Fibroblast of lung (primary cell): Measurements from ENCODE around the gene MAPK9. TPM values are rescaled to one million over a fixed set of nuclear protein-coding genes. Genes with fewer than 3 reads are reported as not detected.

Source experiments
- DNase-seq, 2 donors: peaks; one replicate each; pipeline versions ENCODE4 v3.0.0 to v3.0.0-alpha.2; 2010; ENCODE audit warnings: low read depth in 2 of 2
- H2AFZ ChIP-seq: 2 replicates; pipeline ENCODE4 v1.5.1; 2012; ENCODE audit warnings: low read length, control low read depth, inconsistent platforms
- H3K27ac ChIP-seq: 2 replicates; pipeline ENCODE4 v1.5.1; 2011; ENCODE audit warnings: low read length, control low read depth; ENCODE audit not compliant: insufficient read depth
- H3K27me3 ChIP-seq: 2 replicates; pipeline ENCODE4 v1.5.1; 2011; ENCODE audit warnings: mild to moderate bottlenecking, low read length; ENCODE audit not compliant: control insufficient read depth, insufficient read depth
- H3K36me3 ChIP-seq: 2 replicates; pipeline ENCODE4 v1.5.1; 2011; ENCODE audit warnings: low read length; ENCODE audit not compliant: control insufficient read depth, insufficient read depth
- H3K4me1 ChIP-seq: 2 replicates; pipeline ENCODE4 v1.5.1; 2011; ENCODE audit warnings: low read length; ENCODE audit not compliant: control insufficient read depth, insufficient read depth; ENCODE audit errors: extremely low read depth
- H3K4me2 ChIP-seq: 2 replicates; pipeline ENCODE4 v1.5.1; 2011; ENCODE audit warnings: low read length, control low read depth; ENCODE audit not compliant: insufficient read depth; ENCODE audit errors: extremely low read depth
- H3K4me3 ChIP-seq, 4 experiments: fragments of 200-600 bp in 1 of 4; sonication (generic) in 1 of 4; replicated peaks in 1 of 4; 2 replicates each; pipeline ENCODE4 v1.5.1; 2011 to 2016; ENCODE audit warnings: low read length in 4 of 4, low read depth in 3 of 4, mild to moderate bottlenecking in 3 of 4, control low read depth in 2 of 4, inconsistent platforms in 1 of 4, mixed read lengths in 1 of 4; ENCODE audit not compliant: insufficient read depth in 1 of 4; ENCODE audit errors: control extremely low read depth in 1 of 4
- H3K79me2 ChIP-seq: 2 replicates; pipeline ENCODE4 v1.5.1; 2012; ENCODE audit warnings: mild to moderate bottlenecking, low read length, inconsistent platforms; ENCODE audit not compliant: control insufficient read depth, insufficient read depth
- H3K9ac ChIP-seq: 2 replicates; pipeline ENCODE4 v1.5.1; 2011; ENCODE audit warnings: mild to moderate bottlenecking, low read length, control low read depth; ENCODE audit not compliant: insufficient read depth
- H3K9me3 ChIP-seq: 2 replicates; pipeline ENCODE4 v1.5.1; 2012; ENCODE audit warnings: low read depth, low read length; ENCODE audit not compliant: control insufficient read depth, insufficient read depth
- H4K20me1 ChIP-seq: 2 replicates; pipeline ENCODE4 v1.5.1; 2011; ENCODE audit warnings: low read length; ENCODE audit not compliant: control insufficient read depth, insufficient read depth; ENCODE audit errors: extremely low read depth
- EZH2 ChIP-seq: IDR thresholded peaks from 2 replicates; pipeline ENCODE4 v1.5.1; 2012; ENCODE audit warnings: low read length, control low read depth, mild to moderate bottlenecking; ENCODE audit errors: missing control alignments
- polyA plus RNA-seq, 2 donors: library from polyadenylated mRNA; depleted of rRNA in 1 of 2; stranded (reverse) in 1 of 2; unstranded in 1 of 2; fragments of >200 nt; gene quantifications; 2 replicates each; pipeline ENCODE4 v1.2.1, GENCODE V29; 2011 to 2012; ENCODE audit warnings: missing spikeins in 1 of 2
- total RNA-seq: library from RNA; depleted of rRNA; stranded (reverse); fragments of >200 nt; gene quantifications from 2 replicates; pipeline ENCODE4 v1.2.1, GENCODE V29; 2014
- TF ChIP-seq, protein P1 (sequence below), 2 donors: IDR thresholded peaks in 1 of 2; conservative IDR thresholded peaks in 1 of 2; 1 replicate in 1 of 2; 2 replicates in 1 of 2; pipeline ENCODE4 v1.5.1; 2011 to 2012; ENCODE audit warnings: low read length in 2 of 2, control low read depth in 1 of 2, inconsistent platforms in 1 of 2, low read depth in 1 of 2, mild to moderate bottlenecking in 1 of 2

MAPK9 gene
- total and polyA plus RNA-seq, 2 donors (not counting 1 experiment from before 2014, with no cell fraction given), result 27.6 to 36.8 TPM

DNA sequence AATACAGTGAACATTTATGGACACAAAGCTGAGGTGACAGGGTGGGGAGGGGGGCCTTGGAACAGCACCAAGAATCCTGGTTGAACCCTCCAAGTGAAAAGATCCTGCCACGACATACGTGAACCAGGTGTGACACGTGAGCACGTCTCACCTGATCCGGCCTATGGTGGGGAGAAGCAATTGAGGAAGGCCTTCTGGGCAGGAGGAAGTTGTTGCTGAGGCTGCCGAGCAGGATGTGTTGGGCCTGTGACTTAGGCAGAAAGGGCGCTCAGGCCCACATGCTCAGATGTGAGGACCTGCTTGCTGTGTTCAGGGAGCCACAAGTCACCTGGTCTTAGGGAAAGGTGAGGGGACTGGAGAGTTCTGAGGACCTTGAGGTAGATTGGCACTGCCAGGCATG, 2.5 kb upstream of the MAPK9 start:
- peaks cover 11% of the 10 kb centered on the region for H3K79me2 ChIP-seq
- DNase-seq, result no peak
- no peak overlapping the region for H3K4me3 ChIP-seq
- H3K9me3 ChIP-seq, result no peaks in the 10 kb centered on the region
- no peak overlapping the region for H3K27ac ChIP-seq
- TF ChIP-seq, protein P1, sequence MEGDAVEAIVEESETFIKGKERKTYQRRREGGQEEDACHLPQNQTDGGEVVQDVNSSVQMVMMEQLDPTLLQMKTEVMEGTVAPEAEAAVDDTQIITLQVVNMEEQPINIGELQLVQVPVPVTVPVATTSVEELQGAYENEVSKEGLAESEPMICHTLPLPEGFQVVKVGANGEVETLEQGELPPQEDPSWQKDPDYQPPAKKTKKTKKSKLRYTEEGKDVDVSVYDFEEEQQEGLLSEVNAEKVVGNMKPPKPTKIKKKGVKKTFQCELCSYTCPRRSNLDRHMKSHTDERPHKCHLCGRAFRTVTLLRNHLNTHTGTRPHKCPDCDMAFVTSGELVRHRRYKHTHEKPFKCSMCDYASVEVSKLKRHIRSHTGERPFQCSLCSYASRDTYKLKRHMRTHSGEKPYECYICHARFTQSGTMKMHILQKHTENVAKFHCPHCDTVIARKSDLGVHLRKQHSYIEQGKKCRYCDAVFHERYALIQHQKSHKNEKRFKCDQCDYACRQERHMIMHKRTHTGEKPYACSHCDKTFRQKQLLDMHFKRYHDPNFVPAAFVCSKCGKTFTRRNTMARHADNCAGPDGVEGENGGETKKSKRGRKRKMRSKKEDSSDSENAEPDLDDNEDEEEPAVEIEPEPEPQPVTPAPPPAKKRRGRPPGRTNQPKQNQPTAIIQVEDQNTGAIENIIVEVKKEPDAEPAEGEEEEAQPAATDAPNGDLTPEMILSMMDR (conservative IDR thresholded peaks at IDR 0.05 in 1 of 2, IDR thresholded peaks at IDR 0.05 in 1 of 2; ENCODE audit: low read depth in 1 of 2, low read length in 2 of 2), result no peak
- no peak for TF ChIP-seq EZH2
- no peaks in the 10 kb centered on the region for H3K27me3 ChIP-seq
- H4K20me1 ChIP-seq, result no peaks in the 10 kb centered on the region
- H3K36me3 ChIP-seq, result no peaks in the 10 kb centered on the region
- peaks cover 4% of the 10 kb centered on the region for H3K4me1 ChIP-seq
- no peak overlapping the region for H2AFZ ChIP-seq
- H3K9ac ChIP-seq, result no peak overlapping the region
- no peak overlapping the region for H3K4me2 ChIP-seq

DNA sequence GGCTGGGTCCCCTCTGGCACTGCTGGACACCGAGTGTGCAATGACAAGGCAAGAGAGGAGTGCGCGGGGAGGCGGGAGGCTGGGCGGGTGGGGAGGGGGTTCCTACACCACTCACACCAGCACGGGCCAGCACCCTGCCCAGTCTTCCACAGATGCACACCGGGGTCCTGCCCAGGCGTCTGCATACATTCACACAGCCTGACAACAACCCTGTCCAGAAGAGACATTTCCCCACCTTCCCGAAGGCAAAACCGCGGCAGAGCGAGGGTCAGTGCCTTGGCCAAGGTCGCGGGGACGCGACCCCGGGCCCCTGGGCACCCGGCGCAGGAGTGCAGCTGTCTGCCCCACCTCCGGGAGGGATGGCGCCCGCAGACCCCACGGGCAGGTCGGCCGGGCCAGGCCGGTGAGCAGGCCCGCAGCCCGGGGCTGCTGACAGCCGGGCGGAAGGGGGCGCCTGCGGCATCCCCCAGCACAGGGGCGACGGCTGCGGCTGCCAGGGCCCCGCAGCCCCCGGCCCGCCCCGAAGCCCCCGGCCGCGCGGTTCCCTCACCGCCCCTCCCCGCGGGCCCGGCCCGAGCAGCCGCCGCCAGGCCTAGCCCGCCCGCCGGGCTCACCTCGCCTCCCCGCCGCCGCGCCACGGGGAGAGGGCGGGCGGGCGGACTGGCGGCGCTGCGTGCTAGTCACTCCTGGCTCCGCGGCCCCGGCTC, 496 bp downstream of the MAPK9 start:
- H3K27me3 ChIP-seq, result no peaks in the 10 kb centered on the region
- TF ChIP-seq, protein P1 (conservative IDR thresholded peaks at IDR 0.05 in 1 of 2, IDR thresholded peaks at IDR 0.05 in 1 of 2; ENCODE audit: low read depth in 1 of 2, low read length in 2 of 2), result peak; percentile 14 to 17
- TF ChIP-seq EZH2, result no peak
- no peaks in the 10 kb centered on the region for H4K20me1 ChIP-seq
- H3K9me3 ChIP-seq, result no peaks in the 10 kb centered on the region
- peaks cover 12% of the 10 kb centered on the region for H3K79me2 ChIP-seq
- H3K36me3 ChIP-seq, result no peaks in the 10 kb centered on the region
- peak overlapping the region; percentile 63 for H2AFZ ChIP-seq
- H3K4me2 ChIP-seq, result peak overlapping the region; percentile 82
- peak overlapping the region; percentile 61 to 81 (median 74) for H3K4me3 ChIP-seq
- peak overlapping the region; percentile 16 for H3K27ac ChIP-seq
- H3K4me1 ChIP-seq, result peaks cover 4% of the 10 kb centered on the region
- DNase-seq, result no peak
- peak overlapping the region; percentile 69 for H3K9ac ChIP-seq

DNA sequence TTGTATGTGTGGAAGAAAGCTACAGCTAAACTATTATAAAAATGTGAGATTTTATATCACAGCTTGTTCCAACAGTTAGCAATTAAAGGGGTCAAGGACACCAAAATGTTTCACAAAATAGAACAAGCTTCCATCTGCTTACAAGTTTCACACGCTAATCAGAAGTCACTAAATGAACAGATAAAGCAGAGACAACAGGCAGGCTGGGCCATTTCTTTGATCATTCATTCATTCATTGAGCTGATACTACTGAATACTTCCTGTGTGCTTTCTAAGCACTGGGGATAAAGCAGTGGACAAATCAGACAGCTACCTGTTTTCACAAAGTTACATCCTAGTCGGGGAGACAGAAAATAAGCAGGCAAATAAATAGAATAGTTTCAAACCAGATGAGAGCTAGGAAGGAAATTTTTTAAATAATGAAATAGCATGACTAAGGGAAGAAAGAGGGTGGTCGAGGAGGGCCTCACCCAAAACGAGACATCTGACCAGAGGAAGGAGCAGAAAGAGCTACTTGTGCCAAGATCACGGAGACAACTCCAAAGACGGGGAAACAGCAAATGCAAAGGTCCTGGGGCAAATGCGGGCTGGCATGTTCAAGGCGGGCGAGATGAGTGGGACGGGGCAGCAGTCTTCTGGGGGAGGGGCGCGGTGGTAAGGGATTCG, 1.2 kb downstream of the MAPK9 start:
- Histone ChIP-seq H4K20me1 (no peaks in the 10 kb centered on the region), H3K4me2 (peak overlapping the region; percentile 67), H3K4me1 (peaks cover 4% of the 10 kb centered on the region), H2AFZ (no peak overlapping the region), H3K9ac (no peak overlapping the region), H3K4me3 (peak overlapping the region in 3 of 4 experiments; percentile 73 to 81 (median 74)), H3K27me3 (no peaks in the 10 kb centered on the region), H3K79me2 (peaks cover 12% of the 10 kb centered on the region), H3K36me3 (no peaks in the 10 kb centered on the region), H3K27ac (no peak overlapping the region), H3K9me3 (no peaks in the 10 kb centered on the region)
- no peak for TF ChIP-seq EZH2
- TF ChIP-seq, protein P1 (conservative IDR thresholded peaks at IDR 0.05 in 1 of 2, IDR thresholded peaks at IDR 0.05 in 1 of 2; ENCODE audit: low read depth in 1 of 2, low read length in 2 of 2), result no peak
- DNase-seq, result no peak
